DMS53 treated with DMSO at 0.1 percent for 48 hours (cell line): ENCODE data around the gene FEV.
"Not testable (repeated sequence)": the region's sequence is repeated elsewhere in the genome, so short reads cannot be mapped to it uniquely, and the experiment has no call there.

ENCODE experiments used
- DNase-seq: peaks from one replicate; lab custom pipeline; 2025; ENCODE audit not compliant: unreplicated experiment; lab: John Stamatoyannopoulos, UW

Gene FEV

GRCh38 chr2:218946621-218947020 is 38.4 kb downstream of the FEV start:
- no peak for DNase-seq

DNA sequence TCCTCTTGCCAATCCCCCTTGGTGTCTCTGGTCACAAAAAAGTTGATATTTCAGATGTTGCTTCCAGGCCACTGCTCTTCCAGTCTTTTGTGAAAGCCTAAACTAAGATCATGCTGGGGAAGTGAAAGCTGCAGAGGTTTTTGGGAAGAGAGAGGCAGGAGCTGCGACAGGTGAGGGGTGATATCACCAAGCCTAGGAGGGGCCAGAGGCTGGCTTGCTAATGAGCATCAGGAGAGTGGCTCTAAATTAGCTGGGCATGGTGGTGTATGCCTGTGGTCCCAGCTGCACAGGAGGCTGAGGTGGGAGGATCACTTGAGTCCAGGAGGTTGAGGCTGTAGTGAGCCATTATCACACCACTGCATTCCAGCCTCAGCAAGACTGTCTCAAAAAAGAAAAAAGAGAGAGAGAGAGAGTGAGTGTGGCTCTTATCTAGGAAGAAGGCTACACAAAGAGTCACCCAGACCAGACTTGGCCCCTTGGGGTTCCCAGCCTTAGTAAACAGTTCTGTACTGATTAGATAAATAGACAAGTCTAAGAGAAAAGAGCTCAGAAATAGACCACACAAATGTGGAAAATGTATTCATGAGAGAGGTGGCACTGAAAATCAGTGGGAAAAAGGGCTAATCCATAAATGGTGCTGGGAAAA is 40.1 kb downstream of the FEV start:
- no peak for DNase-seq

- not testable (repeated sequence) for DNase-seq
Measured at GRCh38 chr2:218931751-218932150, 53.2 kb downstream of the FEV start.
